ENCODE measurements around the gene EEF1G.
"Not testable (repeated sequence)": the region's sequence is repeated elsewhere in the genome, so short reads cannot be mapped to it uniquely, and the experiment has no call there.

The EEF1G gene

GRCh38 chr11:62577046-62577714 lies 3.5 kb upstream of the EEF1G start:
- DNase-seq (ENCODE audit: low read depth): no peak

GRCh38 chr11:62575837-62576236 lies 2.1 kb upstream of the EEF1G start:
- no peak for DNase-seq (ENCODE audit: low read depth)

GRCh38 chr11:62575156-62575555 lies 1.5 kb upstream of the EEF1G start:
- no peak for DNase-seq (ENCODE audit: low read depth)

- no peak for DNase-seq (ENCODE audit: low read depth)
Measured at GRCh38 chr11:62574363-62575071, 826 bp upstream of the EEF1G start.

GRCh38 chr11:62573006-62573591 lies 592 bp downstream of the EEF1G start:
- DNase-seq (ENCODE audit: low read depth): no peak

- no peak for DNase-seq (ENCODE audit: low read depth)
Measured at GRCh38 chr11:62572431-62572830, 1.3 kb downstream of the EEF1G start.

GRCh38 chr11:62571493-62571892 lies 2.2 kb downstream of the EEF1G start:
- DNase-seq (ENCODE audit: low read depth): not testable (repeated sequence)

GRCh38 chr11:62570903-62571302 lies 2.8 kb downstream of the EEF1G start:
- DNase-seq (ENCODE audit: low read depth): not testable (repeated sequence)

GRCh38 chr11:62569611-62570010 lies 4.1 kb downstream of the EEF1G start:
- DNase-seq (ENCODE audit: low read depth): peak; percentile 50

- DNase-seq (ENCODE audit: low read depth): no peak
Measured at GRCh38 chr11:62567018-62567633, 6.6 kb downstream of the EEF1G start.

GRCh38 chr11:62566247-62566646 lies 7.4 kb downstream of the EEF1G start:
- no peak for DNase-seq (ENCODE audit: low read depth)

- DNase-seq (ENCODE audit: low read depth): no peak
Measured at GRCh38 chr11:62565100-62565802, 8.4 kb downstream of the EEF1G start.

GRCh38 chr11:62561677-62562230 lies 11.9 kb downstream of the EEF1G start:
- not testable (repeated sequence) for DNase-seq (ENCODE audit: low read depth)

- DNase-seq (ENCODE audit: low read depth): peak; percentile 98
Measured at GRCh38 chr11:62560566-62561103, 13.1 kb downstream of the EEF1G start.

GRCh38 chr11:62559626-62560025 lies 14.1 kb downstream of the EEF1G start:
- not testable (repeated sequence) for DNase-seq (ENCODE audit: low read depth)

GRCh38 chr11:62559204-62559603 lies 14.5 kb downstream of the EEF1G start:
- no peak for DNase-seq (ENCODE audit: low read depth)

- no peak for DNase-seq (ENCODE audit: low read depth)
Measured at GRCh38 chr11:62558669-62559068, 15.0 kb downstream of the EEF1G start.

- DNase-seq (ENCODE audit: low read depth): no peak
Measured at GRCh38 chr11:62556875-62557631, 16.6 kb downstream of the EEF1G start.

- DNase-seq (ENCODE audit: low read depth): peak; percentile 98
Measured at GRCh38 chr11:62556108-62556874, 17.4 kb downstream of the EEF1G start.
